Smooth muscle cell (in vitro differentiated cells): Measurements from ENCODE around the gene CD9. TPM values are rescaled to one million over a fixed set of nuclear protein-coding genes. Genes with fewer than 3 reads are reported as not detected.

Experiments used
- DNase-seq: peaks from one replicate; lab custom pipeline; 2025; ENCODE audit not compliant: unreplicated experiment; lab: John Stamatoyannopoulos, UW
- H2AFZ ChIP-seq: fragments of 200-600 bp; sonication (generic); 2 replicates; pipeline ENCODE4 v1.6.0; 2016; ENCODE audit warnings: antibody characterized with exemption, low read depth, mild to moderate bottlenecking
- H3F3A ChIP-seq: fragments of 200-600 bp; sonication (generic); 2 replicates; pipeline ENCODE4 v1.6.0; 2017; ENCODE audit warnings: antibody characterized with exemption, low read depth
- H3K27ac ChIP-seq: fragments of 200-600 bp; sonication (generic); 2 replicates; pipeline ENCODE4 v1.5.1; 2016; ENCODE audit warnings: low read depth, mild to moderate bottlenecking
- H3K27me3 ChIP-seq: fragments of 200-600 bp; sonication (generic); 2 replicates; pipeline ENCODE4 v1.6.1; 2016; ENCODE audit warnings: low read depth, mild to moderate bottlenecking
- H3K36me3 ChIP-seq: fragments of 200-600 bp; sonication (generic); 2 replicates; pipeline ENCODE4 v1.5.1; 2016; ENCODE audit warnings: low read depth
- H3K4me1 ChIP-seq: fragments of 200-600 bp; sonication (generic); 2 replicates; pipeline ENCODE4 v1.5.1; 2016; ENCODE audit warnings: low read depth
- H3K4me2 ChIP-seq: fragments of 200-600 bp; sonication (generic); 2 replicates; pipeline ENCODE4 v1.6.0; 2016; ENCODE audit warnings: mild to moderate bottlenecking
- H3K4me3 ChIP-seq: fragments of 200-600 bp; sonication (generic); 2 replicates; pipeline ENCODE4 v1.5.1; 2016; ENCODE audit warnings: mild to moderate bottlenecking
- H3K79me2 ChIP-seq: fragments of 200-600 bp; sonication (generic); 2 replicates; pipeline ENCODE4 v1.6.0; 2016; ENCODE audit warnings: low read depth, mild to moderate bottlenecking
- H3K9ac ChIP-seq: fragments of 200-600 bp; sonication (generic); 2 replicates; pipeline ENCODE4 v1.6.0; 2016; ENCODE audit warnings: low read depth
- H3K9me3 ChIP-seq: fragments of 200-600 bp; sonication (generic); replicated peaks from 2 replicates; pipeline ENCODE4 v1.5.1; 2016; ENCODE audit warnings: low read depth
- H4K20me1 ChIP-seq: fragments of 200-600 bp; sonication (generic); 2 replicates; pipeline ENCODE4 v1.6.0; 2016; ENCODE audit warnings: low read depth
- CTCF ChIP-seq: fragments of 200-600 bp; sonication (generic); IDR thresholded peaks from 2 replicates; pipeline ENCODE4 v1.5.1; 2017; ENCODE audit warnings: borderline replicate concordance, mild to moderate bottlenecking, antibody characterized with exemption; ENCODE audit not compliant: insufficient read depth, poor library complexity, severe bottlenecking
- WGBS: methylation state at CpG from one replicate; pipeline ENCODE4 v1.1.7; 2016; ENCODE audit warnings: low lambda C conversion rate; 5-methylcytosine and 5-hydroxymethylcytosine counted together
- polyA plus RNA-seq: library from polyadenylated mRNA; unstranded; fragments of >200 nt; fragmentation: Nextera tagmentation; extraction: Ambion mirVana; gene quantifications from 2 replicates; pipeline ENCODE4 v1.2.1, GENCODE V29; 2016
- total RNA-seq: library from RNA; depleted of rRNA; stranded (reverse); fragments of >200 nt; gene quantifications from 2 replicates; pipeline ENCODE4 v1.2.3, GENCODE V29; 2014

Gene CD9
- total and polyA plus RNA-seq, 2 experiments from 2014 or later, result 144 to 207 TPM

GRCh38 chr12:6180268-6181051 is 19.7 kb upstream of the CD9 start:
- 78% methylated on average over 21 of the region's 21 CpGs for WGBS
- H3K4me1 ChIP-seq, result peaks cover 18% of the 10 kb centered on the region
- no peak for TF ChIP-seq CTCF
- H3K27ac ChIP-seq, result peak overlapping the region; percentile 69
- H3K4me2 ChIP-seq, result peak overlapping the region; percentile 48
- H3F3A ChIP-seq, result peaks cover 16% of the 10 kb centered on the region
- no peaks in the 10 kb centered on the region for H4K20me1 ChIP-seq
- no peaks in the 10 kb centered on the region for H3K27me3 ChIP-seq
- DNase-seq, result no peak
- H2AFZ ChIP-seq, result no peak overlapping the region
- no peaks in the 10 kb centered on the region for H3K9me3 ChIP-seq
- no peaks in the 10 kb centered on the region for H3K79me2 ChIP-seq
- H3K9ac ChIP-seq, result no peak overlapping the region
- no peak overlapping the region for H3K4me3 ChIP-seq
- H3K36me3 ChIP-seq, result no peaks in the 10 kb centered on the region

- Histone ChIP-seq H3K27me3 (no peaks in the 10 kb centered on the region), H3K4me3 (no peak overlapping the region), H3K27ac (peak overlapping the region; percentile 93), H3K79me2 (no peaks in the 10 kb centered on the region), H3K4me1 (peaks cover 18% of the 10 kb centered on the region), H3K9me3 (no peaks in the 10 kb centered on the region), H3K36me3 (no peaks in the 10 kb centered on the region), H3F3A (peaks cover 16% of the 10 kb centered on the region), H4K20me1 (no peaks in the 10 kb centered on the region), H2AFZ (no peak overlapping the region), H3K4me2 (no peak overlapping the region), H3K9ac (no peak overlapping the region)
- no peak for DNase-seq
- TF ChIP-seq CTCF, result no peak
- WGBS, result 94% methylated on average over 1 of the region's 1 CpG
Observed at GRCh38 chr12:6181166-6181565, 19.0 kb upstream of the CD9 start.

GRCh38 chr12:6181583-6182278 is 18.5 kb upstream of the CD9 start:
- DNase-seq, result no peak
- H3K27me3 ChIP-seq, result no peaks in the 10 kb centered on the region
- peaks cover 18% of the 10 kb centered on the region for H3K4me1 ChIP-seq
- H3K4me3 ChIP-seq, result no peak overlapping the region
- no peaks in the 10 kb centered on the region for H4K20me1 ChIP-seq
- H3K79me2 ChIP-seq, result no peaks in the 10 kb centered on the region
- H3K27ac ChIP-seq, result peak overlapping the region; percentile 93
- peak overlapping the region; percentile 68 for H3K9ac ChIP-seq
- no peaks in the 10 kb centered on the region for H3K9me3 ChIP-seq
- 44% methylated on average over 17 of the region's 17 CpGs for WGBS
- no peaks in the 10 kb centered on the region for H3K36me3 ChIP-seq
- H2AFZ ChIP-seq, result peak overlapping the region; percentile 48
- peak overlapping the region; percentile 73 for H3K4me2 ChIP-seq
- H3F3A ChIP-seq, result peaks cover 16% of the 10 kb centered on the region
- TF ChIP-seq CTCF, result no peak
